Tibial artery (tissue), 4 donors: ENCODE results near the gene TBX3.

Source experiments
- DNase-seq, 2 donors: peaks; one replicate each; pipeline ENCODE4 v3.0.0-alpha.2; 2019
- H3K27ac ChIP-seq, 2 donors: fragments of 200-600 bp; sonication (generic) in 1 of 2; 1 replicate in 1 of 2; 2 replicates in 1 of 2; pipeline ENCODE4 v1.5.1; 2018 to 2019; ENCODE audit warnings: mild to moderate bottlenecking in 1 of 2
- H3K27me3 ChIP-seq, 2 donors: fragments of 200-600 bp; sonication (generic) in 1 of 2; one replicate each; pipeline versions ENCODE4 v1.5.1 to v1.6.0; 2016 to 2019
- H3K36me3 ChIP-seq, 3 donors: fragments of 200-600 bp; sonication (generic) in 2 of 3; one replicate each; pipeline ENCODE4 v1.5.1; 2016 to 2019; ENCODE audit warnings: mild to moderate bottlenecking in 2 of 3
- H3K4me1 ChIP-seq, 4 donors: fragments of 200-600 bp; sonication (generic) in 2 of 4; 1 replicate in 3 of 4; 2 replicates in 1 of 4; pipeline ENCODE4 v1.5.1; 2016 to 2019
- H3K4me3 ChIP-seq, 2 donors: fragments of 200-600 bp; sonication (generic) in 1 of 2; 1 replicate in 1 of 2; 2 replicates in 1 of 2; pipeline ENCODE4 v1.5.1; 2018 to 2019; ENCODE audit warnings: mild to moderate bottlenecking in 2 of 2
- H3K9me3 ChIP-seq, 3 donors: fragments of 200-600 bp; sonication (generic) in 1 of 3; one replicate each; pipeline ENCODE4 v1.5.1; 2016 to 2019
- CTCF ChIP-seq, 2 experiments: fragments of 200-600 bp in 1 of 2; fragments of 450-650 bp in 1 of 2; IDR thresholded peaks; one replicate each; pipeline ENCODE4 v1.5.1; 2017 to 2019; ENCODE audit warnings: antibody characterized with exemption in 2 of 2, mild to moderate bottlenecking in 1 of 2, moderate library complexity in 1 of 2
- intact Hi-C: fragments of 100-400 bp; cut with DNase I; formaldehyde crosslinking; loops from one replicate; pipeline ENCODE4 v1.15.0; 2023; ENCODE audit warnings: low total_unique reads

Gene TBX3

GRCh38 chr12:114667669-114668150 lies 16.3 kb downstream of the TBX3 start:
- intact Hi-C loops = no loop called here

GRCh38 chr12:114666746-114667668 lies 17.0 kb downstream of the TBX3 start:
- no peak for TF ChIP-seq CTCF (IDR thresholded peaks at IDR 0.05)
- Histone ChIP-seq H3K4me1 (peaks cover 0 to 16% (median 5%) of the 10 kb centered on the region in 4 donors), H3K27ac (no peak overlapping the region), H3K27me3 (peaks cover 0 to 53% of the 10 kb centered on the region in 2 donors), H3K4me3 (no peak overlapping the region), H3K36me3 (peaks cover 0 to 8% (median 0%) of the 10 kb centered on the region in 3 donors), H3K9me3 (no peaks in the 10 kb centered on the region)
- intact Hi-C loops = no loop called here
- no peak for DNase-seq

More at GRCh38 chr12:114667669-114668150, 16.3 kb downstream of the TBX3 start:
- peak overlapping the region in 1 of 2 donors; percentile 48 for H3K4me3 ChIP-seq
- peaks cover 0 to 15% (median 0%) of the 10 kb centered on the region in 3 donors for H3K36me3 ChIP-seq
- DNase-seq = no peak
- no peak overlapping the region for H3K27ac ChIP-seq
- H3K4me1 ChIP-seq = peaks cover 0 to 16% (median 5%) of the 10 kb centered on the region in 4 donors
- no peak for TF ChIP-seq CTCF (IDR thresholded peaks at IDR 0.05)
- H3K9me3 ChIP-seq = no peaks in the 10 kb centered on the region
- H3K27me3 ChIP-seq = peaks cover 0 to 53% of the 10 kb centered on the region in 2 donors

GRCh38 chr12:114665411-114666260 lies 18.3 kb downstream of the TBX3 start:
- Histone ChIP-seq H3K4me3 (no peak overlapping the region), H3K27me3 (peaks cover 0 to 60% of the 10 kb centered on the region in 2 donors), H3K36me3 (no peaks in the 10 kb centered on the region), H3K4me1 (peaks cover 0 to 16% (median 5%) of the 10 kb centered on the region in 4 donors), H3K9me3 (no peaks in the 10 kb centered on the region), H3K27ac (no peak overlapping the region)
- no peak for TF ChIP-seq CTCF (IDR thresholded peaks at IDR 0.05)
- intact Hi-C loops = no loop called here
- no peak for DNase-seq

GRCh38 chr12:114664651-114665320 lies 19.2 kb downstream of the TBX3 start:
- intact Hi-C loops = loop anchor here (5.0 kb wide), 1 partner anchor 1253 kb away; no protein-coding TSS in a partner anchor
- peaks cover 0 to 64% of the 10 kb centered on the region in 2 donors for H3K27me3 ChIP-seq
- H3K36me3 ChIP-seq = no peaks in the 10 kb centered on the region
- no peak for TF ChIP-seq CTCF (IDR thresholded peaks at IDR 0.05)
- H3K9me3 ChIP-seq = no peaks in the 10 kb centered on the region
- H3K4me3 ChIP-seq = no peak overlapping the region
- H3K4me1 ChIP-seq = peaks cover 0 to 16% (median 5%) of the 10 kb centered on the region in 4 donors
- no peak overlapping the region for H3K27ac ChIP-seq
- DNase-seq = no peak
